CD4-positive, alpha-beta T cell treated with Interleukin-21 for 1 hour (primary cell): ENCODE results near the gene BMP3.

Experiments
- DNase-seq: peaks from one replicate; pipeline ENCODE4 v3.0.0-alpha.2; 2020

The BMP3 gene

GRCh38 chr4:81042578-81043365 lies 12.3 kb downstream of the BMP3 start:
- DNase-seq: no peak

DNA sequence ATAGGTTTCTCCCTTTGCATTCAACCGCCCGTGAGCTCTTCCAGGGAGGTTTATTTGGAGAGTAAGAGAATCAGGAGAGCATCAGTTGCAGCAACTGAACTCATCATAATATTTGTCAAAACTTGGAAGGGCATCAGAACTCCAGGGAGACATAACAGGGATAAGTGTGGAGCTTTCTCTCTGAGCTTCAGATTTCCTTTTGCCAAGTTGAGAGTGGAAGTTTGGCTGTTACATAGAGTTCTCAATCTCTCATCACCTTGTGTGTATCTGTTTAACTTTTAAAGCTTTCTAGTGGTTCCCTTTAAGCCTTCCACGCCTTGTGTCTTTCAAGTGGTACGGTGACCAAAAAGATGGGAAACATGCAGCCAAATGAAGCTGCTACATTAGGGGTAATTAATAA lies 18.8 kb downstream of the BMP3 start:
- no peak for DNase-seq

DNA sequence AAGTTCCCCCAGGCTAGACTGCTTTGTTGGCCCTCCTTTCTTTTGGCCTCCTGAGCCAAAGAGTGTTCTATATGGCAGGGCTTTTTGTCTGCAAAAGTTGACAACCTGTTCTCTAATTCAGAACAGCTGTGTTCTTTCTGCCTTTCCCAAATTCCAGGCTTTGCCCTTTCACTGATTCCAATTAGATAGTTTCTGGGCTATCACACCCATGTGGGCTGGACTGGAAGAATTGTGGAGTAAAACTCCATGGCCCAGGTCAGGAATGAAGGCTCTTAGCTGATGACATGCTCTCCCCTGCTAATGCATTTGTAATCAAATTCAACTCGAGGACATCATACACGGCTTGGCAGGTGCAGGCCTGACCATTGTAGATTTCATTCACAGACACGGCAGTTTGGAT lies 19.4 kb downstream of the BMP3 start:
- no peak for DNase-seq

- DNase-seq: peak; percentile 42
These were observed 21.9 kb downstream of the BMP3 start for GRCh38 chr4:81052119-81053068.

- DNase-seq: no peak
These were observed 28.1 kb downstream of the BMP3 start for GRCh38 chr4:81058621-81059020.

GRCh38 chr4:81060587-81061343 lies 30.3 kb downstream of the BMP3 start:
- DNase-seq: no peak

DNA sequence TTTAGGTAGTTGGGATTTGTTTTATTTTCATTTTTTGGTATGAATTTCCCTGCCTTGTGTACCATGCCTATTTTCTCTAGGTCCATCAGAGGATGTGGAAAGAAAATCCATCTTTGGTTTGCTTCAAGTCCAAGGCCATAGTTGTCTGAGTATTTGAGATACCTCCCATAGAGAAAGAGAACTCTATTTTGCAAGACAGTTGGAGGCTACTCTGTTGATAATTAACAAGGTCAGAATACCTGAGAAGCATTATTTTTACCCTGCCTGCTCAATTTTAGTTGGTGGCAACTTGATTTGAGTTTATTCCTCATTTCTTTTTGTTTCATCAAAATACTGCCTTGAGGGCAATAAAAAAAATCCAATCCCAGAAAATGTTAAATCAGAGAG lies 30.8 kb downstream of the BMP3 start:
- no peak for DNase-seq

GRCh38 chr4:81062001-81062400 lies 31.5 kb downstream of the BMP3 start:
- no peak for DNase-seq

GRCh38 chr4:81065446-81065845 lies 34.9 kb downstream of the BMP3 start:
- no peak for DNase-seq

DNA sequence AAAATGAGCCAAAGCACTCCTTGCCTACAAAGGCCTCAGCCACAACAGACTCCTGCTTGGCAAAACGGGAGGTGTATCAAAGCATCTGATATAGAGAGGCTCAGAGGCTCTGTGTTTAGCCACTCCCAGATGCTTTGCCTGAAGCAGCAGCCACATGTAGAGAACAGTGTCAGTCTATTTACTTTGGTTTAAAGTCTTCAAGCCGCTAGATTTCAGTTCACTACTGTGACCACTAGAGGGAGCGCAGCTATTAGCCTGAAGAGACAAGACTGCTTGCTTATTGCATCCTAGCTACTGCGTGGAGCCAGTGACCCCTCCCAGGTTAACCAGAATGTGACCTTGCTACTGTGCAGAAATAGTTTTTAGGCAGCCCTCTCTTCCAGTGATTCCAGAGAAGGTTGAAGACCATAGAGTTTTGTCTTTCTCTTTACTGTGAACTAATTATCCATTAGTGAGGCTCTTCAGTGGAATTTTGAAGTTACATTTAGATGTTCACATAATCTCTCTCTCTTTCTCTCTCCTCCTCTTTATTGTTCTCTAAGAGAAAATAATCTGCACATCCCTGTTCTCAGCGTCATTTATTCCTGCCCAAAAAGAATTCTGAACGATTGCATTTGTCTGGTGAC lies 39.3 kb downstream of the BMP3 start:
- DNase-seq: peak; percentile 69

GRCh38 chr4:81071013-81071412 lies 40.5 kb downstream of the BMP3 start:
- DNase-seq: no peak

GRCh38 chr4:81081156-81081555 lies 50.6 kb downstream of the BMP3 start:
- no peak for DNase-seq

GRCh38 chr4:81084029-81084428 lies 53.5 kb downstream of the BMP3 start:
- no peak for DNase-seq

GRCh38 chr4:81084634-81085033 lies 54.1 kb downstream of the BMP3 start:
- DNase-seq: no peak

- DNase-seq: no peak
These were observed 54.8 kb downstream of the BMP3 start for GRCh38 chr4:81085291-81085690.

DNA sequence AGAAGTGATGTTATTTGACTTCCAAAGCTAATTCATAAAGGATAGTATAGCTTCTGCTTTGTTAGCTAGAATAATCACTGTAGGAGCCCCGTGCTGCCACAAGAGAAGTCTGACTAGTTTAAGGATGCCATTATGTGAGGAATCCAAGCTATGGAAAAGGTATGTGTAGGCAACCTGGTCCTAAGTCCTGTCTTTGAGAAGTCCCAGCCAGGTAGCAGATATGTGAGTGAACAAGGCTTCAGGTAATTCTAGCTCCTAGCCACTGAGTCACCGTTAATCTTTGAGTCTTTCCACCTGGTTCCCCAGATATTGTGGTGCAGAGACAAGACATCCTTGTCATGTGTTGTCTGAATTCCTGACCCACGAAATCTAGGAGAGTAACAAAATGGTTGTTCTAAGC lies 55.5 kb downstream of the BMP3 start:
- DNase-seq: no peak

GRCh38 chr4:81093720-81094401 lies 63.4 kb downstream of the BMP3 start:
- no peak for DNase-seq

DNA sequence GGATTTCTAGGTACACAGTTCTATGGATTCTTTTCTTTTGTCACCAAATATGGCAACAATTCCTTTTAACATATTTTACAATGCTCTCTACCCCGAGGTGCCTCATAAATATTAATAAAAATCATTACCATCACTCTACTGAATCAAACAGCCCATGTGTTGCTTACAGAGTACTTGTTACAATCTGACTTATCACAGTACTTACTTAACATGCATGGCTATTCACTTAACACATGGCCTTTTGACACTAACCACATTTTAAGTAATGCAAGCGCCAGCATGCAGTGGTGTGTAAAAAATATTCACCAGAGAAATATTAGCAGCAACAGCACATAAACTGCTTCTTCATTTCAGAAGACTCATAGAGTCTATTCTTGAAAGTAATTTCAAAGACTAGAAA lies 64.9 kb downstream of the BMP3 start:
- no peak for DNase-seq

DNA sequence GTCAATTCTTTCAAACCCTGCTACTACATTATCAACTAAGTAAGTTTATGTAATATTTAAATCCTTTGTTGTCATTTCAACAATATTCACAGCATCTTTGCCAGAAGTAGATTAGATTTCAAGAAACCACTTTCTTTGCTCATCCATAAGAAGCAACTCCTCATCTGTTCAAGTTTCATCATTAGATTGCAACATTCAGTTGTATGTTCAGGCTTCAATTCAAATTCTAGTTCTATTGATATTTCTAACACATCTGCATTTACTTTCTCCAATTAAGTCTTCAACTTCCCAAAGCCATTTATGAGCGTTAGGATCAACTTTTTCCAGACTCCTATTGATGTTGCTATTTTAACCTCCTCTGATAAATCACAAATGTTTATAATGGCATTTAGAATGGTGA lies 66.1 kb downstream of the BMP3 start:
- no peak for DNase-seq

DNA sequence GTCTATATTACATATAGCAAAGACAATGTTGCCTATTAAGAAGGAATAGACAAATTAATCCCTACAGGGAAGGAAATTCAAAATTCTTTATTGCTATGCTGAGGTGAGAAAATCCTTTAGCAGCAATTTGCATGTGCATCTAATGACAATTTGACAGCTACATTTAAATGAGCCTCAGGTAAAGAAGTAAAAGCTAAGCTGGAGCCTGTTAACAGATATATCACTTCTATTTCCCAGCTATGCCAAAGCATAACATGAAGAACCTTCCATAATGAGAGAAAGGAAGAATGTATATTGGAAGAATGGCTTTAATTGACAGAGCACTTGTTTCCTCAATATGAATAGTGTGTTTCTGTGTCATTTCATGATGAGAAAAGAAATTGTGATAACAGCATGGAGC lies 71.6 kb downstream of the BMP3 start:
- DNase-seq: no peak

DNA sequence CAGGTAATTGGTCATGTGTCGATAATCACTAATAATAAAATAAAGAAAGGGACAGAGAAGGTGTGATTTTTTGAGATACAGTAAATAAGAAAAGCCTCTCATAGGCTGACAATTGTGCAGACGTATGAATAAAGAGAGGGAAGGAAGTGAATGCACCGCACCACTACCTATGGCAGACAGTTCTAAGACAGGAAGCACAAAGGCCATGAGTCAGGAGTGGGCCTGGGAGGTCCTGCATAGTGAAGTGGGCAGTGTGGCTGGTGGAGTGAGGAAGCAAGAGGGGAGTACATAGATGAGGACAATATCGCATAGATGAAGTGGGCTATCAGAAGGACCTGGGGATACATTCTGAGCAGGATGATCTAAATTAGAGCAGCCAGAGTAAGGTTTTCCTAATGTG lies 75.6 kb downstream of the BMP3 start:
- DNase-seq: no peak
